ENCODE results near the gene MAML2. TPM values are rescaled to one million over a fixed set of nuclear protein-coding genes. Genes with fewer than 3 reads are reported as not detected.

MAML2 gene
- 8.7 TPM for polyA plus RNA-seq (2013, experiment 1 of 2; ENCODE audit: insufficient read length)
- polyA plus RNA-seq (2013, experiment 2 of 2; ENCODE audit: insufficient read length) = 11.4 TPM

DNA sequence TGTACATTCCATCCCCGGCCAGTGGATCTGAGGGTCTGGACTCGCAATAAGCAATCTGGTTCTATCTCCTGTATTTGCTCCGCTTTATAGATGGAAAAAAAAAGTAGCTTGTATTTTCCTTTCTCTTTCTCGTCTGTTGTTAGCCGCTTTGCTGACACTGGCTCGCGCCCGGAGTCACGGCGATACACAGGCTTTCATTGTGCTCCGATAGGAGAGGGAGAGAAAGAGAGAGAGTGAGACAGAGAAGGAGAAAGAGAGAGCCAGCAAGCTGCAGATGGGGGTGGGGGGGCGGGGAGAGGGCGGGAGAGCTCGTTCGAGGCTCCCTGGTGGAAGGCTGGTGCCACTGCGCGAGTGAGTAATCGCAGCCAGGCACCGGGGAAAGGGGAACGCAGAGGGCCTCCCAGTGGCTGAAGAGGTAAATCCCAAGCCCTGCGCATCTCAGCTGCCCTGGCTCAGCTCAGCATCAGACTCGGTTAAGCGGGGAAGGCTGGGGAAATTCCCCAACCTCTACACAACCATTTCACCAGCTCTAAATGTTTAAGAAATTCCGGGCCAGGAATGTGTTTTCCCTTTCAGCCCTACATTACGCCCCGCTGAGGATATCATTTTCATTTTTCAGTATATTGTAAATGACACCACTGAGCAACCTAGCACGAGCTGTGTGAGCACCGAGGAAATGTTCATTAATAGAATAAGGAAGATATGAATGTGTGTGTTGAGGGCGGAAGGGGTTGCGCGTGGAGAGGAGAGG lies at the start of gene MAML2:
Gene MAML2, minus strand, starts transcription at position 235 of the 751 bp plus-strand sequence. CDS start 1,300 bp downstream, outside the sequence.
- DNase-seq = peak; percentile 94

DNA sequence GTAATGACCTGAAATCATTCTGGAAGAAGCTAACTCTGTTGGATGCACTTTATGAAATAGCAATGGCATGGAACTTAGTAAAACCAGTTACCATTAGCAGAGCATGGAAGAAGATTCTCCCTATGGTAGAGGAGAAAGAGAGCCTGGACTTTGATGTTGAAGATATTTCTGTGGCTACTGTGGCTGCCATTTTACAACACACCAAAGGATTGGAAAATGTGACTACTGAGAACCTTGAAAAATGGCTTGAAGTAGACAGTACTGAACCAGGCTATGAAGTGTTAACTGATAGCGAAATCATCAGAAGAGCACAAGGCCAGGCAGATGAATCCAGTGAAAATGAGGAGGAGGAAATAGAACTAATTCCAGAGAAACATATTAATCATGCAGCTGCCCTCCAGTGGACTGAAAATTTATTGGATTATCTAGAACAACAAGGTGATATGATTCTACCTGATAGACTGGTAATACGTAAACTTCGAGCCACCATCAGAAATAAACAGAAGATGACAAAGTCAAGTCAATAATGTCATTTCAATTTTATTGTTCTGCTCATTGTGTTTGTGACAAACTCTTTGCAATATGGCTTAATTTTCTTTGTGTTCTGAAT lies 48.8 kb upstream of the MAML2 start:
- no peak for DNase-seq

DNA sequence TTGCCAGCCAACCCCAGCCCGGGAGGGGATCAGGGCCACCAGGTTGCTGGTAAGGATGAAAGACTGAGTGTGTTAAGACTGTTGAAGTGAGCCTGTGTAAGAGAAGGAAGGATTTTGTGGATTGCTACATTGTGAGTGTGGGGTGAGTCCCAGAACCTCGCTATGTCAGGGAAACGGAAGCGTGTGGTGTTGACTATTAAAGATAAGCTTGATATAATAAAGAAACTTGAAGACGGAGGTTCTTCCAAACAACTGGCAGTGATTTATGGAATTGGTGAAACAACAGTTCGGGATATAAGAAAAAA lies 47.4 kb upstream of the MAML2 start:
- peak; percentile 20 for DNase-seq

DNA sequence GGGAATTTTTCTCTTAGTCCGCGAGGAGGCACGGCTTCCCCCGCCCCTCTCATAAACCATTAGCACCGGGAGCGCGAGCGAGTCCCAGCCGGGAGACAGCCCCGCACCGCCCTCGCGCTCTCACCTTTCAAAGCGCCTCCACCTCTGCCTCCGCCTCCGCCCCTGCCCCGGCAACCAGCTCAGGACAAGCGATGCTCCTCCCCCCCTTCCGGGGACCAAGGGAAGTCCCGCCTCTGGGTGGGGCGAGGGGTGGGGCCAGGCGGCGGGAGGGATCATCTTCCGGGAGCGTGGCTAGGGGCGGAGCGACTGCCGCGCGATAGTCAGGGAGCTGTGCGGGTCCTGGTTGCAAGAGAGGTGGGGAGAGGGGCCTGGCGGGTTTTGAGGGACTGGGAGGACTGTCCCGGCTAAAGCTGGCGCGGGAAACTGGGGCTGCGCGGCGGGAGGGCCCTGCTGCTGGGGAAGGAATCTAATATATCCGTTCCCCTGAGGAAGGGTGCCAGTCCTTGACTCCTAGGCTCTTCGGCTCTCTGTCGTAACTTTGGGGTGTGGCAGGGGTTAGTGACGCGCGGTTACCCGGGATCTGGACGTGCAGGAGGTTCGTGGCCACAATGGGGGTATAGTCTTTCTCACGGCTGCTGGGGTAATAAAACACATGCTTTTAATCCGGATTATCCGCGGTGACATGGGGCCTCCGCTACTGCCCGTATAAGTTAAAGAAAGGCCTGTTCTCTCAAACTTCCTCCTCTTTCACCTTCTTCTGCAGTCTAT lies 46.9 kb upstream of the MAML2 start, which contains the start of the genes CCDC82 and JRKL:
Gene CCDC82, minus strand, starts transcription at position 193 of the 768 bp plus-strand sequence. CDS start 5,165 bp downstream, outside the sequence.
Gene JRKL, plus strand, starts transcription at position 294 of the 768 bp plus-strand sequence. CDS start 637 bp downstream, outside the sequence.
- DNase-seq = peak; percentile 95

DNA sequence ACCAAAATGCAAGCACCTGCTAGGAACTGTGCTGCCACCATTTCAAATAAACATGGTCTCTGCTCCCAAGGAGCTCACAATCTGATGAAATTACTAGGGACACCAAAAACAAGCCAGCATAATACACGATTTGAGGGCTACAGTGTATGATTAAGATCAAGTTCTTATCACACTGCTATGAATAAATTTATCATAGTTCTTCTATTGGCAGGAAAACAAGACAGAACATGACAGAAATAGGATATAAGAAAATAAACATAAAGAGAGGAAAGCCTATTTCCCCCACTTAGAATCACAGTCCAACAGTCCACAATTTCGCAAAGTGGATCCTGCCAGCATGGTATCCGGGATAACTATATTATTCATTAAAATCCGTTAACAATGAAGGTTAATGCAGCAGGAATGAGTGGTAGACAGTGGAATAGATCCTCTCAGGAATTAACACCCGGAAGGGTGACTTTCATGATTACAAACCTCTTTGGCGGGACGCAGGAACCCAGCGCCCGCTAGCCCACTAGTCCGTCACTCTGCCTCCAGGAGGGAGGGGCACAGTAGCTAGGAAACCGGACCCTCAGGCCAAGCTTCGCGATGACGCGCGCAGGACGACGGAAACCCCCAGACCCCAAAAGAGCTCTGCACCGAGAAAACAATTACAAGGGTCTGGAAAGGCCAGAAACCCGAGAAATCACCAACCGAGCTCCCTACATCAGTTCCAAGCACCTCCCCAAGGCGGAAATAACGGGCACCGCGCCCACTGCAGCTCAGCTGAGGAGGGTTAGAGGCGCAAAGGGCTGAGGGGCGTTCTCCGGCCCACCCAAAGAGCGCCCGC lies 46.1 kb upstream of the MAML2 start:
- DNase-seq = no peak

DNA sequence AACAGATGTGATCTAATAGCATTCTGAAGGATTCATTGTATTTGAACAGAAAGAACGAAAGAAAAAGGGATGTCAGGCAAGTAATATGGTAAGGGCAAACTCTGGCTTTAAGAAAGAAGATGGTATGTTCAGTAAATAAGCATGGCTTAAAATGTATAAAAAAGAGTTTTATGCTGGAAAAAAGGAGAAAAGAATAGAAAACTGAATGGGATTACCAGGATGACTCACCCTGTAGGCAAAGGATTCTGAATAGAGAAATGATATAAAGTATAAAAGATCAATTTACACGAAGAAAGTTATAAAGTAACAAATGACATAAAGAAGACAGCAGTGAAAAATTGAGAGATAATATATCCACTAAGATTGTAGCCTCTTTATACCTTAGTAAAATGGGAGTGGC lies 42.2 kb upstream of the MAML2 start:
- DNase-seq = no peak

DNA sequence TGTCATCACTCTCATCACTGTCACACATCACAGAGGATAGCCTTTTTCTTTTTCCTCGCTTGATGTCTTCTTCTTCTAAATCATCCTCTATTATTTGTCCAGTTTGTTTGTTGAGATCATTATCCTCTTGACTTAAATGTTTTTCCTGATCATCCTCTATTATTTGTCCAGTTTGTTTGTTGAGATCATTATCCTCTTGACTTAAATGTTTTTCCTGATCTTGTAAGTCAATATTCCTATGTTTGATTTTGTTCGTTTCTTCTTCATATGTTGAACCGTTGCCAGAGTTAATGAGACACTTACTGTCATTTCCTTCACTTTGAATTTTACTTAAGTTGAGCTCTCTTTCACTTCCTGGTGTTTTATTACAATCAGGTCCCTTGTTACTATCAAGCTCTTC lies 41.2 kb upstream of the MAML2 start:
- DNase-seq = no peak

DNA sequence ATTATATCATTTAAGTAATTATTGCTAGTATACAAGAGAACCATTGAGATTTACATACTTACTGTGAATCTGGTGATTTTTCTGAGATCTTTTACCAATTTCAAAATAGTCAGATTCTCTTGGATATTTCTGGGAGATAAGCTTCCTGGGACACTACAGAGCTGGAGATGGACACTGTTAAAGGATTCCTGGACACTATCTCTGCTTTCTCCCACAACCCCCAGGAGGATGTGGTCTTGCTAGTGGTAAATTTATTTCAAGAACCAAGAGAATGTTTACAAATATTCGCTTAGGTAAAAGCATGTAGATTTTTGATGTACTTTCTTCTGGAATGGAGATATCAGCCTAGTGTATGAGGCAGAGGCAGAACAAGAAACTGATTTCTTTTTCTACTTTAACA lies 33.8 kb upstream of the MAML2 start:
- DNase-seq = no peak

DNA sequence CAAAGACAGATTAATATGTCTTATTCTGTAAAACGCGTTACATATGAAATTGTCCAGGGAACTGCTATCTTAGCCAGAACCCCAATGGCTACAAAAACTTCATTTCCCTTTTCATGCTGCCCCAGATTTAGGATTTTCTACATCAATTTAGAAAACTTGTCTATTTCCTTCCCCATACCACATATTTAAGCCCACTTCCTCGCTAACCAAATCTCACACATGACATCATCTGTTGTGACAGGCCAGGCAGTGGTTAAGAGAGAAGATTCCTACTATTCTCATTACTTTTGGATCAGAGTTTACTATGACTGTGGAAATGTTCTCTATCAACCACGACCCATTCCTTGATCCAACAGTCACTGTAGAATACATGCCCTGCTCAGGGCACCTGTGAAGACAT lies 30.8 kb upstream of the MAML2 start:
- DNase-seq = no peak

DNA sequence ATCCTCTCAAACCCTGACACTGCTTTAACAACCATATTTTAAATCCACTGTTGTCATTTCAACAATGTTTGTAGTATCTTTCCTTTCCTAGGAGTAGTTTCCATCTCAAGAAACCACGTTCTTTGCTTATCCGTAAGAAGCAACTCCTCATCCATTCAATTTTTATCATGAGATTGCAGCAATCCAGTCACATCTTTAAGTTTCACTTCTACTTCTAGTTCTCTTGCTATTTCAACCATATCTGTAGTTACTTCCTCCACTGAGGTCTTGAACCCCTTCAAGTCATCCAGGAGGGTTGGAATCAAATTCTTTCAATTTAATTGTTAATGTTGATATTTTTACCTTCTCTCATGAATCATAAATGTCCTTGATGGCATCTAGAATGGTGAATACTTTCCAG lies 24.3 kb upstream of the MAML2 start:
- DNase-seq = no peak

DNA sequence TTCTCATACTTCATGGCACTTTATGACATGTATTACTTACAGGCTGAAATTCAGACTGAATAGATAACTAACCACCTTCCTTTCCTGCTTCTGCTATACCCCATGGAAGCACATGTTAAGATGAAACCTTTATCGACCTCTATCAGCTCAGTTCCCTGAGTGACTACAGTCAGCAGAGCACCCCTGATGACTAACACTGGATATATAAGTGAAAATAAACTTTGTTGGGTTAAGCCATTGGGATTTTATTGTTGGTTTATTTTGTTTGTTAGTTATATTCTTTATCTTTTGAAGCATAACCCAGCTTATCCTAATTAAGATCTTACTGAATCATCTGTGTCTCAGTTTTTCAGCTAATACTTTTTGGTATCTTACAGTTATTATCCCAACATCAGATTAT lies 23.0 kb upstream of the MAML2 start:
- DNase-seq = no peak

DNA sequence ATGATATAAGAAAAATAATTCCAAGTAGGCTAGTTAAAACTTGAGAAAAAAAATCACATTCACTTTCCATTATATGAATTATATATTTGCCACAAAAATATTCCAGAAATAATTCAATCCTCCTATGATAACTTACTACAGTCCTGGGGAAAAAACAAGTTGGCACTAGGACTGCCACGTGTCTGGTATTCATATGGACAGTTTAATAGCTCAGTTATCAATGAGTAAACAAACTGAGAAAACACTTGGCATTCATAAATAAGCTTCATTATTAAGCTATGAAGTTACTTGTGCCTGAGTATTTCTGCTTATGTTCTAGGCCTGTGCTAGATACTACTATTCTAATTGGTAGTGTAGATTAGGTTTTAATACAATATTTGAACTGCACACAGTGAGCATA lies 22.5 kb upstream of the MAML2 start:
- no peak for DNase-seq

DNA sequence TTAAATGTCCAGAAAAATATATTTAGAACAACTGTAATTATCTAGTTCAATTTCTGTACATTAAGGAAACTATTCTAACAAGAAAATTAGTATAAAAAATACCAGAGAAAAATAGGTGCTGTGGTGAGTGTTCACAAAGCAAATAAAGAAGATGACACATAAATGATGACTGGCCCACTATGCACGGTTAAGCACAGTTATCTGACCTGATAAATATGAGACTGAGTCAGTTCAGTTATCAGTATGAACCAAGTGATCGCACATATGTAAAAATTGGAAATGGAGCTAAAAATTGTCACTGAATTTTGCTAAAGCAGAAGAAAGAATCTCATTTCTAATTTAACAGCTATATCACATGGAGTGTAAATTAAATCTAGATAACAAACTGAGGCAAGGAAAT lies 18.8 kb upstream of the MAML2 start:
- peak; percentile 33 for DNase-seq

DNA sequence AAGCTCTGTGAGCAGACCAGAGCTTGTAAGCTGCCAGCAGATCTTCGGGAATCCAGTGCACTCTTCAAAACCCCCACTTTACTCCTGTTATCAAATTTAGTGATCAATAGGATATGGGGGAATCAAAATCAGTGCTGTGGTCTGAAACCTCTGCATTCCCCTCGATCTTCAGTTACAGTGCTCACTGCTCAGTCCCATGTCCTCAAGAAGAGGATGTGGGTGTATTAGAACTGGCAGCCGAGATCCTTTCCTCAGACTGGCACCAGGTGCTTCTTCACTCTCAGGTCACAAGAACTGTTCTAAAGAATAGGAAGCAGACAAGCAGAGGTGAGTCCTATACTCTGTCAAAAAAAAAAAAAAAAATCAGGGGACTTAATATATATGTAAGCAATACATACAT lies 15.3 kb upstream of the MAML2 start:
- DNase-seq = no peak

DNA sequence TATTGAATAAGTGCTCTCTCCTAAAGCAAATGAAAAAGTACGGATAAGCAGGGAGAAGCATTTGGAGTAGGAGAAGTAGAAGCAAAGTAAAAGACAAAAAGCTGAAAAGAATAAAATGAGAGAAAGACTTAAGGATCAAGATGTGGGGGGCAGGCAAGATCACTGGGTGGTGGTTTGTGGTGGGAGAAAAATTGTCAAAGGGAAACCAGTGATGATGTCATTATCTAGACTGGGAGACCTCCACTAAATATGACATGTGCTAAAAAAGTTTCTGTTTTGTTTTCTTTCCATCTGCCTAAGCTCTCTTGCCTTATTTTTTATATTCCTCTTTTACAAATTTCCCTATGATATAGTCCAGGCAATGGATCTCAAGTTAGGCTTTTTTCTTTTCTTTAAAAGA lies 14.8 kb upstream of the MAML2 start:
- DNase-seq = no peak

DNA sequence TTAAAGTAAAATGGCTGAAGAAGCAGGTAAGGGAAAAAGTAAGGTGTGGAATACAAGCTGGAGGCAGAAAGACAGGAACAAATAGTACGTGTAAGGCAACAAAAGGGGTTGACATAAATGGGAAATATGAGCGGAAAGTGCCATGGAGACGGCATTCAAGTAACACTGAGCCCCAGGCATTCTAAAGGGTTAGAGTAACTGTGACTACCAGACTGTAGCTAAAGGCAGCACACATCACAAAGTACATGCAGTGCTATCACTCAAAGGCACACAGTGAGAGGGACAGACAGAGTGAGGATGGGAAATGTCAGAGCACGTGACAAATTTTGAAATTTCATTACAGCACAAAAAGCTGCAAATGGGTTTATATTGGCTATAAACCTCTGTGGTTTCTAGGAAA lies 13.9 kb upstream of the MAML2 start:
- no peak for DNase-seq

DNA sequence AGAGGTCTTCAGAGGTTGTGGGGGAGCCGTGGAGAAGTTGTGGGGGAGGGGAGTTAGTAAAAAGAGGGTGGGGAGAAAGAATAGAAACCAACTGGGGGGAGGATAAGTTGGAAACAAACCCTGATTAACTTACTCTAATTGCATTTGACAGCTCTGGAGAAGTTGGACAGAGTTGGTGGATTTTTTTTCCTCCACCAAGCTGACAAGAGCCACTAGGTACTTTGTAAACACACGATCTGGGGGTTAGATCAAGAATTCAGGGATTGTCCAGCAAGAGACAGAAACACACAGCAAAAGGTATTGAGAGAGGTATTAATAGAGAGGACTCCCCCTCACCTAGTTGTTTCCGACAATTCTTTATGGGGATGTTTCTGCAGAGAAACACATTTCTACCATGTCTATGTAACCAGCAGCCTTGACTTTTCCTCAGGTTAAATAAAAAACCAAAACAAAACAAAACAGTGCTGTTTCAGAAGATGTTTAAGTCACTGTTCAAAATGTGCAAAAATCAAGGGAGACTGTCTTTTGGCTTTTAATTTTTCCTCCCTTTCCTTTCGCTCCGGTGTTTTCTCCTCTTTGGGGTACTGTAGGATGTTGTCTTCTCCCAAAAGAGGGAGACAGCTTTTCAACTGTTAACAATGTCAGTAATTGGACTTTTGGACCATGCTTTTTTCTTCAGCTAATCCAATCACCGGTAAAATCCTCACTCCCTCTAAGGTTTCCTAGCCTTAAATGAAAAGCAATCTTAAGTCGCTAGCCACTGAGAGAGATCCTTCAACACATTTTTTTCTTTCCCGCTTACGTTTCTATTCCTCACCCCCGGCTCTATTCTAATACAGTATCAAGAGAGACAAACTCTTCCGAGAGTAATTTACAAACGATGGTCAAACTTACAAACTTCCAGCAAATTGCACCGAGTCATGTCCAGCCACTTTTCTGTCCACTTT lies 708 bp downstream of the MAML2 start:
- peak; percentile 33 for DNase-seq

DNA sequence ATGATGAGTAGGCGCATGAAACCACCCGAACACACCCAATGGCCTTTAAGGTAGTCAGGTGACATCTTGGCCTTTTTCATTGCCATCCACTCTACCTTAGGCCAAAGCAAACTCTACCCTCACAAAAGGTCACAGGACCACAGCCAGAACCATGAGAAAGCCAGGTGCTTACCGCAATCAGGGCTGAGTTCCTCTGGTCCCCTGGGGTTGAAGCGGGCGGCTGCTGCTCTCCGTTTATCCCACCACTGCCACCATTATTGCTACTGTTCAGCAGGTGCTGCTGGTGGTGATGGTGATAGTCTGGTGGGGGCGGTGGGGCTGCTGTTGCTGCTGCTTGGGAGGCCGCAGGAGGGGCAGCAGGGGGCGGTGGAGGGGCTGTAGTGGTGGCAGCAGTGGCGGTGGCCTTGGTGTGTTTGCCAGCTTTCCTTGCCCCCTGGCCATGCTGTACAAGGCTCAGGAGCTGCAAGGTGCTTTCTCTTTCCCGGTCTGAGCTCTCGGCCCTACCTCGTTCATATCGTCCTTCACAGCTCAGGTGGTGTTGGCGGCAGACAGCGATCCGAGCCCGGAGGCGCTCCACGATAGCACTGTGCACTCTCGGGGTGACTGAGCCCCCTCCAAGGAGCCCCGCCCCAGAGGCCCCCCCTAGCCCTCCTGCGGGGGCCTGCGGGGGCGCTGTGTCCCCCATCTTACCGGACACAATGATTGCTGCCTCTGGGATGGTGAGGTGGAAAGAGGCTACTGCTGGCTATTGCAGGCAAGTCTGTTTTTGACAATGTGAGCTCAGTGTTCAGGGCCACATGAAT lies 1.6 kb downstream of the MAML2 start:
- peak; percentile 34 for DNase-seq

DNA sequence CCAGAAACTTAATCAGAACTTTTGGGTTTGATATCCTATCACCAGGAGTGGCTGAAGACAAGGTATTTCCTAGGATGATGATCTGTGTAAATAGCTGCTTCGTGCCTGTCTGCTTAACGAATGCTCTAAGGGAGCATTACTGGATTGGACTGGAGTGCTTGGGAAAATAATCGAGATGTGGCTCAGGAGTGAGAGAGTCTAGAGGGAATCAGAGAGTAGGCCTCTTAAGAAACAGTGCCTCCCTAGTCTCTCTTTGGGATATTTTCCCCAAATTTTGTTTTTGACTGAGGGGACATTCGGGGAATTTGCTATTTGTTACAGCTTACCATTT lies 2.5 kb downstream of the MAML2 start:
- DNase-seq = peak; percentile 41

DNA sequence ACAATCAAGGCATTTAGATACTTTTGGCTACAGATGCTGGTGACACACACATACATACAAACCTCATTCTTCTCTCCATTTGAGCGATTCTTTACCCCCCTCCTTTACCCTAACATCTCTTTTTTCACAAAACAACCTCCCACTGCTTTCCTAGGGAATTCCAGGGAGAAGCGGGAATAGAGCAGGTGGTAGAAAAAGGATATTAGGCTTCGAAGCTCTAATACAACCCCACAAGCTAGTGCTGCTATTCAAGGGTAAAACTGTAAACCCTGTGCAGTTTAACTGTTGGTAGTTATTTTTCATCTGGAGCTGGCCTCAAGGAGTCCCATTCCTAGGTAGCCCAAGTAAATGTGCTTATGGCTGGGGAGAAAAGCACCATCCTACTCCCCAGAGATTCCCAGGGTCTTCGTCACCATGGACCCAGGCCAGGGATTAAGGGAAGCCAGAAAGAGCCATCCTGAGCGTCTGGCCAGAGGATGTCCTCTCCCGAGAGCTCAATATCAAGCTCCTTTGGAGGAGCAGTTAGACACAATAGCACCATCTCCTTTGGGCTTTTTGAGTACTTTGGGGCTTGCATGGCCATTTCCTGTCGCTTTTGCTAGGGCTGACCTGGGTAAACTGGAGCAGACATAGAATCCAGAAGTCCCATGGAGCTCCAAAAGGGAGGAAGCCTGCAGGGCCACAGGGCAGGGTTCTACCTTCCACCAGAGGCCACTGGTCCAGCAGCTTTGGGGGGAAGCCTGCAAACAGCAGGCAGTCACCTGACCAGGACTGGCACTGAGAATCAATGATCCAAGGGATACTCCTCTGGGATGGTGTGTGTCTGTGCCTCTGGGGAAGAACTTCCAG lies 3.1 kb downstream of the MAML2 start:
- peak; percentile 48 for DNase-seq

Data from fibroblast of skin of back (primary cell).